Measurements from ENCODE around the gene SUPT5H.

SUPT5H gene

GRCh38 chr19:39423258-39424086 is 21.9 kb upstream of the SUPT5H start:
- H3K9ac ChIP-seq (ENCODE audit: low read length): no peak overlapping the region
- H3K27me3 ChIP-seq (replicated peaks; ENCODE audit: insufficient read depth, low read length): peaks cover 4% of the 10 kb centered on the region; the same call in 1 of the 2 replicates
- no peak overlapping the region for H3K4me3 ChIP-seq (ENCODE audit: low read length)
- H3K79me2 ChIP-seq (ENCODE audit: low read length): no peaks in the 10 kb centered on the region
- H3K9me3 ChIP-seq (replicated peaks; ENCODE audit: insufficient read depth, low read length): no peaks in the 10 kb centered on the region
- no peaks in the 10 kb centered on the region for H4K20me1 ChIP-seq (ENCODE audit: insufficient read depth, low read length)
- H3K9me2 ChIP-seq (replicated peaks; ENCODE audit: insufficient read depth, low read length): no peaks in the 10 kb centered on the region
- no peaks in the 10 kb centered on the region for H3K4me1 ChIP-seq (ENCODE audit: low read length)
- TF ChIP-seq EZH2phosphoT487 (IDR thresholded peaks at IDR 0.05; ENCODE audit: low read length) (no peak), CTCF (IDR thresholded peaks at IDR 0.05; ENCODE audit: low read length) (no peak), EZH2 (optimal IDR thresholded peaks at IDR 0.05; ENCODE audit: low read depth, low read length) (no peak)
- no peaks in the 10 kb centered on the region for H3F3A ChIP-seq (ENCODE audit: insufficient read depth, low read length)
- no peak for DNase-seq
- H2AFZ ChIP-seq (ENCODE audit: low read length): no peak overlapping the region
- no peak overlapping the region for H3K27ac ChIP-seq (ENCODE audit: low read length)
- H3K4me2 ChIP-seq (ENCODE audit: low read depth, low read length): no peak overlapping the region
- no peaks in the 10 kb centered on the region for H3K36me3 ChIP-seq (replicated peaks; ENCODE audit: insufficient read depth, low read length)

- no peaks in the 10 kb centered on the region for H3K36me3 ChIP-seq (replicated peaks; ENCODE audit: insufficient read depth, low read length)
- TF ChIP-seq EZH2 (optimal IDR thresholded peaks at IDR 0.05; ENCODE audit: low read depth, low read length) (no peak), CTCF (IDR thresholded peaks at IDR 0.05; ENCODE audit: low read length) (no peak), EZH2phosphoT487 (IDR thresholded peaks at IDR 0.05; ENCODE audit: low read length) (no peak)
- H4K20me1 ChIP-seq (ENCODE audit: insufficient read depth, low read length): no peaks in the 10 kb centered on the region
- H3K79me2 ChIP-seq (ENCODE audit: low read length): no peaks in the 10 kb centered on the region
- no peaks in the 10 kb centered on the region for H3K9me3 ChIP-seq (replicated peaks; ENCODE audit: insufficient read depth, low read length)
- H3K9me2 ChIP-seq (replicated peaks; ENCODE audit: insufficient read depth, low read length): no peaks in the 10 kb centered on the region
- no peak overlapping the region for H3K4me2 ChIP-seq (ENCODE audit: low read depth, low read length)
- no peak overlapping the region for H3K4me3 ChIP-seq (ENCODE audit: low read length)
- H3F3A ChIP-seq (ENCODE audit: insufficient read depth, low read length): no peaks in the 10 kb centered on the region
- DNase-seq: no peak
- H3K9ac ChIP-seq (ENCODE audit: low read length): no peak overlapping the region
- peaks cover 4% of the 10 kb centered on the region; the same call in 1 of the 2 replicates for H3K27me3 ChIP-seq (replicated peaks; ENCODE audit: insufficient read depth, low read length)
- H3K4me1 ChIP-seq (ENCODE audit: low read length): no peaks in the 10 kb centered on the region
- H3K27ac ChIP-seq (ENCODE audit: low read length): no peak overlapping the region
- H2AFZ ChIP-seq (ENCODE audit: low read length): no peak overlapping the region
These were observed 20.4 kb upstream of the SUPT5H start for GRCh38 chr19:39424934-39425333.

GRCh38 chr19:39425744-39426143 is 19.6 kb upstream of the SUPT5H start:
- TF ChIP-seq EZH2phosphoT487 (IDR thresholded peaks at IDR 0.05; ENCODE audit: low read length): no peak
- DNase-seq: no peak
- Histone ChIP-seq H3K4me3 (ENCODE audit: low read length) (no peak overlapping the region), H3K9ac (ENCODE audit: low read length) (no peak overlapping the region), H3K79me2 (ENCODE audit: low read length) (no peaks in the 10 kb centered on the region), H4K20me1 (ENCODE audit: insufficient read depth, low read length) (no peaks in the 10 kb centered on the region), H3K27me3 (replicated peaks; ENCODE audit: insufficient read depth, low read length) (peaks cover 4% of the 10 kb centered on the region; the same call in 1 of the 2 replicates), H3K4me1 (ENCODE audit: low read length) (peaks cover 4% of the 10 kb centered on the region; the same call in 1 of the 2 replicates), H3K27ac (ENCODE audit: low read length) (no peak overlapping the region), H3K4me2 (ENCODE audit: low read depth, low read length) (no peak overlapping the region), H3K9me2 (replicated peaks; ENCODE audit: insufficient read depth, low read length) (no peaks in the 10 kb centered on the region), H3K36me3 (replicated peaks; ENCODE audit: insufficient read depth, low read length) (no peaks in the 10 kb centered on the region), H2AFZ (ENCODE audit: low read length) (no peak overlapping the region), H3F3A (ENCODE audit: insufficient read depth, low read length) (peaks cover 5% of the 10 kb centered on the region), H3K9me3 (replicated peaks; ENCODE audit: insufficient read depth, low read length) (no peaks in the 10 kb centered on the region)

- H3K36me3 ChIP-seq (replicated peaks; ENCODE audit: insufficient read depth, low read length): no peaks in the 10 kb centered on the region
- no peak overlapping the region for H3K4me2 ChIP-seq (ENCODE audit: low read depth, low read length)
- no peak overlapping the region for H3K4me3 ChIP-seq (ENCODE audit: low read length)
- no peak for TF ChIP-seq EZH2 (optimal IDR thresholded peaks at IDR 0.05; ENCODE audit: low read depth, low read length)
- TF ChIP-seq EZH2phosphoT487 (IDR thresholded peaks at IDR 0.05; ENCODE audit: low read length): no peak
- no peak for TF ChIP-seq CTCF (IDR thresholded peaks at IDR 0.05; ENCODE audit: low read length)
- no peak overlapping the region for H2AFZ ChIP-seq (ENCODE audit: low read length)
- no peaks in the 10 kb centered on the region for H4K20me1 ChIP-seq (ENCODE audit: insufficient read depth, low read length)
- no peak for DNase-seq
- H3K27ac ChIP-seq (ENCODE audit: low read length): no peak overlapping the region
- peaks cover 9% of the 10 kb centered on the region for H3F3A ChIP-seq (ENCODE audit: insufficient read depth, low read length)
- H3K4me1 ChIP-seq (ENCODE audit: low read length): peaks cover 8% of the 10 kb centered on the region
- no peak overlapping the region for H3K9ac ChIP-seq (ENCODE audit: low read length)
- H3K9me2 ChIP-seq (replicated peaks; ENCODE audit: insufficient read depth, low read length): no peaks in the 10 kb centered on the region
- peaks cover 4% of the 10 kb centered on the region; the same call in 1 of the 2 replicates for H3K27me3 ChIP-seq (replicated peaks; ENCODE audit: insufficient read depth, low read length)
- H3K79me2 ChIP-seq (ENCODE audit: low read length): no peaks in the 10 kb centered on the region
- H3K9me3 ChIP-seq (replicated peaks; ENCODE audit: insufficient read depth, low read length): no peaks in the 10 kb centered on the region
These were observed 19.2 kb upstream of the SUPT5H start for GRCh38 chr19:39426170-39426569.
